Measurements from ENCODE around the gene TMEM258. TPM values are rescaled to one million over a fixed set of nuclear protein-coding genes. Genes with fewer than 3 reads are reported as not detected.

The TMEM258 gene
- total and polyA plus RNA-seq, 9 of the 15 experiments (the other 6 are each of a cell fraction or from before 2014, with no cell fraction given), result 97.2 to 856 (median 231) TPM

GRCh38 chr11:61747192-61747966, 45.0 kb downstream of the TMEM258 start (continued):
- TF ChIP-seq USF1 (CRISPR knock-in tag; IDR thresholded peaks at IDR 0.05) (no peak), SIN3A (IDR thresholded peaks at IDR 0.05; ENCODE audit: borderline replicate concordance in 2 of 2, control insufficient read depth in 1 of 2, low read depth in 2 of 2, low read length in 2 of 2) (no peak), ELK3 (CRISPR knock-in tag; IDR thresholded peaks at IDR 0.05) (no peak), CHAMP1 (IDR thresholded peaks at IDR 0.05) (no peak), ZNF780A (CRISPR knock-in tag; IDR thresholded peaks at IDR 0.05) (no peak), CTCFL (IDR thresholded peaks at IDR 0.05; ENCODE audit: borderline replicate concordance, insufficient read depth, low read depth, low read length, poor library complexity, severe bottlenecking) (peak; percentile 73), SNIP1 (IDR thresholded peaks at IDR 0.05; ENCODE audit: low read depth) (no peak), SMAD4 (CRISPR knock-in tag; conservative IDR thresholded peaks at IDR 0.05) (peak; percentile 42; the same call in 1 of the 2 replicates), EP400 (IDR thresholded peaks at IDR 0.05) (no peak), MTA3 (IDR thresholded peaks at IDR 0.05; ENCODE audit: borderline replicate concordance) (no peak), CBX8 (IDR thresholded peaks at IDR 0.05; ENCODE audit: borderline replicate concordance, extremely low read depth, low read depth, low read length, poor library complexity, severe bottlenecking) (no peak), ETV5 (CRISPR knock-in tag; IDR thresholded peaks at IDR 0.05; ENCODE audit: low read depth) (no peak; the same call in none of the 2 replicates), FOXK2 (conservative IDR thresholded peaks at IDR 0.05 in 1 of 2, IDR thresholded peaks at IDR 0.05 in 1 of 2; ENCODE audit: low read depth in 2 of 2) (no peak), ZEB2 (IDR thresholded peaks at IDR 0.05) (no peak), IFI16 (CRISPR knock-in tag; IDR thresholded peaks at IDR 0.05) (no peak), ZBTB49 (CRISPR knock-in tag; IDR thresholded peaks at IDR 0.05; ENCODE audit: borderline replicate concordance) (no peak), ZNF75A (CRISPR knock-in tag; IDR thresholded peaks at IDR 0.05) (no peak), POLR2A (conservative IDR thresholded peaks at IDR 0.05) (no peak)

All from K562 (cell line).